Spleen (tissue), 7 donors: Measurements from ENCODE around the gene ATP6V0E1.

Source experiments
- POLR2A ChIP-seq, 3 donors: fragments of 450-650 bp; IDR thresholded peaks; one replicate each; pipeline ENCODE4 v1.5.1; 2017; ENCODE audit warnings: antibody characterized with exemption in 3 of 3, mild to moderate bottlenecking in 1 of 3
- POLR2AphosphoS5 ChIP-seq, 3 donors: sonication (generic); formaldehyde crosslinking; IDR thresholded peaks; one replicate each; pipeline ENCODE4 v1.5.1; 2017; ENCODE audit warnings: antibody characterized with exemption in 3 of 3
- TF ChIP-seq, protein P1 (sequence below), 11 experiments: fragments of 200-600 bp in 7 of 11; fragments of 450-650 bp in 4 of 11; sonication (generic) in 4 of 11; IDR thresholded peaks in 8 of 11; conservative IDR thresholded peaks in 3 of 11; 1 replicate in 7 of 11; 2 replicates in 4 of 11; pipeline versions ENCODE4 v1.4.0 to v1.8.0; 2016 to 2021; ENCODE audit warnings: antibody characterized with exemption in 11 of 11, inconsistent platforms in 4 of 11, mild to moderate bottlenecking in 1 of 11
- donor health status: DM: no; HTN: no; CAD: no; lungs with moderate emphysema.
- donor health status: DM: no; HTN: no; CAD: no.
- donor health status: DM: no; HTN: no; CAD: no.

DNA sequence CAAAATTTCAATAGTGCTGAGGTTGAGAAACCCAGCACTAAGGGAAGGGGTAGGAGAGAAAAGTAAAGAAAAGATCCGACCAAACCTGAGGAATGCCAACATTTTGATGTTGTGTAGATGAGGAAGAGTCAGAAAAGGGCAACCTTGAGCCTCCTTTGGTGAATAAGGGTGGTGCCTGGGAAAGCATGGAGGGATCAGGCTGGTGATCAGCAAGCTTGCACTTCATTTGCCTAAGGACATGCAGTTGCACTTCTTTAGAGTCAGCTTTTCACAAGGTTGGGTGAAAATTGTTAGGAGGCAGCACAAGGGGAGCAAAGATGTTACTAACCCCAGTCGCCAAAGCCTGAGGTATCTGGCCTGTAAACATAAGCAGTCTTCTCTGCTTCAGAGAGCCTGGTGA, 20.4 kb downstream of the ATP6V0E1 start:
- TF ChIP-seq, protein P1, sequence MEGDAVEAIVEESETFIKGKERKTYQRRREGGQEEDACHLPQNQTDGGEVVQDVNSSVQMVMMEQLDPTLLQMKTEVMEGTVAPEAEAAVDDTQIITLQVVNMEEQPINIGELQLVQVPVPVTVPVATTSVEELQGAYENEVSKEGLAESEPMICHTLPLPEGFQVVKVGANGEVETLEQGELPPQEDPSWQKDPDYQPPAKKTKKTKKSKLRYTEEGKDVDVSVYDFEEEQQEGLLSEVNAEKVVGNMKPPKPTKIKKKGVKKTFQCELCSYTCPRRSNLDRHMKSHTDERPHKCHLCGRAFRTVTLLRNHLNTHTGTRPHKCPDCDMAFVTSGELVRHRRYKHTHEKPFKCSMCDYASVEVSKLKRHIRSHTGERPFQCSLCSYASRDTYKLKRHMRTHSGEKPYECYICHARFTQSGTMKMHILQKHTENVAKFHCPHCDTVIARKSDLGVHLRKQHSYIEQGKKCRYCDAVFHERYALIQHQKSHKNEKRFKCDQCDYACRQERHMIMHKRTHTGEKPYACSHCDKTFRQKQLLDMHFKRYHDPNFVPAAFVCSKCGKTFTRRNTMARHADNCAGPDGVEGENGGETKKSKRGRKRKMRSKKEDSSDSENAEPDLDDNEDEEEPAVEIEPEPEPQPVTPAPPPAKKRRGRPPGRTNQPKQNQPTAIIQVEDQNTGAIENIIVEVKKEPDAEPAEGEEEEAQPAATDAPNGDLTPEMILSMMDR (IDR thresholded peaks at IDR 0.05 in 8 of 11, conservative IDR thresholded peaks at IDR 0.05 in 3 of 11) = no peak
- TF ChIP-seq POLR2A (IDR thresholded peaks at IDR 0.05) (no peak), POLR2AphosphoS5 (IDR thresholded peaks at IDR 0.05) (no peak)
